ENCODE measurements around the gene TXNL4B. TPM values are rescaled to one million over a fixed set of nuclear protein-coding genes. Genes with fewer than 3 reads are reported as not detected.

TXNL4B gene
- total RNA-seq, 4 donors from 2014 or later, result 4.6 to 7.5 (median 6.4) TPM

DNA sequence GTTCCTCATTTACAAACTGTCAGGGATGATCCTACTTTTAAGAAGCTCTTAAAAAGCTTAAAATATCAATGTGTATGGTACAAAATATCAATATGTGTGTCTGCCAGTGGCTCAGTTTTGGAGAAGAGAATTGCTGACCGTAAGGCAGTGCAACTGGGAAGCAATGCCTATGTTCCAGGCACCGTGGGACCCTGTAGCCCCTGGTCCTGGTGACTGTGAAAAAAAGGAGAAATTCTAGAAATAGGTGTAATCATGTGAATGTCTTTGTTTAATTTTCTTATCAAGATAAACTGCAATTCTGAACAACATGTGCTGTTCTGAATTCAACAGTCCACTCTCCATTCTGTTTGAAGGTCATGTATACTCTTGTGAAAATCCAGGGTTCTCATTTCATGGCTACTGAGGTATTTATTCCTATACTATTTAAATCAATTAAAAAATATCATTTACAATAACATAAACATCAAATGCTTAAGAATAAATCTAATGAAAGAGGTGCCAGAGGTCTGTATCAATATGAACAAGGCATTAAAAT is 48.5 kb downstream of the TXNL4B start:
- no peak overlapping the region for H3K4me3 ChIP-seq
- H3K9me3 ChIP-seq, result no peaks in the 10 kb centered on the region
- H3K4me1 ChIP-seq, result no peaks in the 10 kb centered on the region
- intact Hi-C loops (cut with DNase I), result no loop called here
- no peak for DNase-seq (ENCODE audit: extremely low spot score)
- no peak overlapping the region for H3K27ac ChIP-seq (replicated peaks in 1 of 4)
- WGBS, result 62% methylated on average over 2 of the region's 2 CpGs
- TF ChIP-seq POLR2AphosphoS5 (IDR thresholded peaks at IDR 0.05) (no peak), POLR2A (IDR thresholded peaks at IDR 0.05; ENCODE audit: low read depth) (no peak), EP300 (IDR thresholded peaks at IDR 0.05) (no peak)
- TF ChIP-seq, protein P1, sequence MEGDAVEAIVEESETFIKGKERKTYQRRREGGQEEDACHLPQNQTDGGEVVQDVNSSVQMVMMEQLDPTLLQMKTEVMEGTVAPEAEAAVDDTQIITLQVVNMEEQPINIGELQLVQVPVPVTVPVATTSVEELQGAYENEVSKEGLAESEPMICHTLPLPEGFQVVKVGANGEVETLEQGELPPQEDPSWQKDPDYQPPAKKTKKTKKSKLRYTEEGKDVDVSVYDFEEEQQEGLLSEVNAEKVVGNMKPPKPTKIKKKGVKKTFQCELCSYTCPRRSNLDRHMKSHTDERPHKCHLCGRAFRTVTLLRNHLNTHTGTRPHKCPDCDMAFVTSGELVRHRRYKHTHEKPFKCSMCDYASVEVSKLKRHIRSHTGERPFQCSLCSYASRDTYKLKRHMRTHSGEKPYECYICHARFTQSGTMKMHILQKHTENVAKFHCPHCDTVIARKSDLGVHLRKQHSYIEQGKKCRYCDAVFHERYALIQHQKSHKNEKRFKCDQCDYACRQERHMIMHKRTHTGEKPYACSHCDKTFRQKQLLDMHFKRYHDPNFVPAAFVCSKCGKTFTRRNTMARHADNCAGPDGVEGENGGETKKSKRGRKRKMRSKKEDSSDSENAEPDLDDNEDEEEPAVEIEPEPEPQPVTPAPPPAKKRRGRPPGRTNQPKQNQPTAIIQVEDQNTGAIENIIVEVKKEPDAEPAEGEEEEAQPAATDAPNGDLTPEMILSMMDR (IDR thresholded peaks at IDR 0.05), result no peak
- H3K27me3 ChIP-seq, result no peaks in the 10 kb centered on the region
- H3K36me3 ChIP-seq, result peaks cover 16 to 36% (median 28%) of the 10 kb centered on the region in 4 donors

DNA sequence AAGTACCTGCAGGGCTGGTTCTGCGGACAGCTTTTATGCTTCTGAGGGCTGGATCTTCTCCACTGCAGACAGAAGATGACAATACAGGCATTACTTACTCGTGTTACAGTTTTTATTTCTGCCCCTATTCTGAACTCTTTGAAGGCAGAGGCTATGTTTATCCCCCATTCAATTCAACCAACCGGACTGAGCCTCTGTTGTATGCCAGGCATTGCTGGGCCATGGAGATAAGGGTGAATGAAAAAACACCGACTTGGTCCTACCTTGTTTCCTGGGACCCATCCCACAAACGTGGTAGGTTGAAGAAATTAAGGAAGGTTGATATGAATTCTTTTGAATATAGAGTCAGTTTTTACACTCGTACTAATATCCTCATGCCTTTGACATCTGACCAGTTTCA is 49.1 kb downstream of the TXNL4B start:
- WGBS, result 58% methylated on average over 6 of the region's 6 CpGs
- no peaks in the 10 kb centered on the region for H3K27me3 ChIP-seq
- TF ChIP-seq POLR2A (IDR thresholded peaks at IDR 0.05; ENCODE audit: low read depth), result no peak
- TF ChIP-seq, protein P1 (IDR thresholded peaks at IDR 0.05), result no peak
- TF ChIP-seq POLR2AphosphoS5 (IDR thresholded peaks at IDR 0.05), result no peak
- TF ChIP-seq EP300 (IDR thresholded peaks at IDR 0.05), result no peak

DNA sequence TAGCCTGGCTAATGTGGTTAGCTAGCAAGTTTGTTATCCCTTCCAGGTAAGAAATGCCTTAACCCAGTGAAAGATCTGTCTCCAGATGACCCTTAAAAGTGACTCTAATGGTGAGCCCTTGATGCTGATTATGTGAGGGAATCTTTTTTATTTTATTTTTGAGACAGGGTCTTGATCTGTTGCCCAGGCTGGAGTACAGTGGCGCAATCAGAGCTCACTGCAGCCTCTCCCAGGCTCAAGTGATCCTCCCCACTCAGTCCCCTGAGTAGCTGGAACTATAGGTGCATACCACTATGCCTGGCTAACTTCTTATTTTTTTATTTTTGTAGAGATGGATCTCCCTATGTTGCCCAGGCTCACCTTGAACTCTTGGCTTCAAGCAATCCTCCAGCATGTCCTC is 49.9 kb downstream of the TXNL4B start:
- intact Hi-C loops (cut with DNase I), result no loop called here
- no peaks in the 10 kb centered on the region for H3K27me3 ChIP-seq
- no peaks in the 10 kb centered on the region for H3K9me3 ChIP-seq
- TF ChIP-seq POLR2A (IDR thresholded peaks at IDR 0.05; ENCODE audit: low read depth) (no peak), EP300 (IDR thresholded peaks at IDR 0.05) (no peak), POLR2AphosphoS5 (IDR thresholded peaks at IDR 0.05) (no peak)
- TF ChIP-seq, protein P1 (IDR thresholded peaks at IDR 0.05), result no peak
- WGBS, result 94% methylated on average over 1 of the region's 1 CpG
- no peak overlapping the region for H3K27ac ChIP-seq (replicated peaks in 1 of 4)
- H3K4me3 ChIP-seq, result no peak overlapping the region
- no peak for DNase-seq (ENCODE audit: extremely low spot score)
- no peaks in the 10 kb centered on the region for H3K4me1 ChIP-seq
- H3K36me3 ChIP-seq, result peaks cover 16 to 42% (median 28%) of the 10 kb centered on the region in 4 donors

More for the DNA sequence above, 49.1 kb downstream of the TXNL4B start:
- DNase-seq (ENCODE audit: extremely low spot score), result no peak
- Histone ChIP-seq H3K9me3 (no peaks in the 10 kb centered on the region), H3K36me3 (peaks cover 16 to 37% (median 28%) of the 10 kb centered on the region in 4 donors), H3K27ac (replicated peaks in 1 of 4) (no peak overlapping the region), H3K4me1 (no peaks in the 10 kb centered on the region), H3K4me3 (no peak overlapping the region)
- intact Hi-C loops (cut with DNase I), result no loop called here

DNA sequence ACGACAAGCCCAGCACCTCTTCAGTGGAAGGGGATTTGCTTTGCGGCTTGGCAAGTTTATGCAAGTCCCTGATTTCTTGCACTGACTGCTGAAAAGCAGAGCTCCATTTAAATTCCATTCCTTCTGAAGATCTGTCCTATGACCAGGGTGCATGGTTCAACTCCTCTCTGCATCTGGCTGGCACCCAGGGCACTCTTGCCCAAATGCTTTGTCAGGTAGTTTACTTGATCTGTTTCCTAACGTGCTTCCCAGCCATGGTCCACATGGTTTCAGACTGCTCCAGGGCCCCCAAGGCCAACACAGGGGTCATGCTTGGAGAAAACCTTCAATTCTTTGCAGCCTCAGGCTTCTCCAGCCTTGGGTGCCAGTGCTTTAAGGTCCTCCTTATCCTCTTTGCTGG is 50.4 kb downstream of the TXNL4B start:
- DNase-seq (ENCODE audit: extremely low spot score), result no peak
- TF ChIP-seq POLR2AphosphoS5 (IDR thresholded peaks at IDR 0.05), result no peak
- no peak for TF ChIP-seq POLR2A (IDR thresholded peaks at IDR 0.05; ENCODE audit: low read depth)
- no peaks in the 10 kb centered on the region for H3K9me3 ChIP-seq
- 75% methylated on average over 3 of the region's 3 CpGs for WGBS
- H3K4me3 ChIP-seq, result no peak overlapping the region
- H3K27me3 ChIP-seq, result no peaks in the 10 kb centered on the region
- no peaks in the 10 kb centered on the region for H3K4me1 ChIP-seq
- H3K27ac ChIP-seq (replicated peaks in 1 of 4), result no peak overlapping the region
- intact Hi-C loops (cut with DNase I), result no loop called here
- peaks cover 16 to 46% (median 28%) of the 10 kb centered on the region in 4 donors for H3K36me3 ChIP-seq

DNA sequence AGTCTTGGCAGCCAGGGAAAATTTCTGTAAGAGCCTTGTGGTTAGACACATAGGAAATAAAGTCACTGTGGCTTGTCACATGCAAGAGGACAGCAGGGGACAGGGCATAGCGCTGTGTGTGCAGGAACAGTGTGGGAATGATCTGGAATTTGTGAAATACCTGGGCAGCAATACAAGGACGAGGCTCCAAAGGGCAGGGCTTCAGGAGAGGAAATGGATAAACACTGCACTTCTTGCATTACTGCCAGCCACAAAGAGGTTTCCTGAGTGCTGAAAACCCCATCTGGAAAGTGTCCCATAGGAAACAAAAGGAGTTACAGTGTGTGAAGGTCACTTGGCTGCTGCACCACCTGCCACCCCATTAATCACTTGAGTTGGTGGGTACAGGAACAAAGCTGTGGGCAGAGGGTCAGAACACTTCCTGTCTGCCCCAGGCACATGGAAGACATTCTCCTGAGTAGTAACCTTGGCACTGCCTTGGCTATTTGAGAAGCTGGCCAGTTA is 51.2 kb downstream of the TXNL4B start:
- Histone ChIP-seq H3K4me3 (no peak overlapping the region), H3K27ac (replicated peaks in 1 of 4) (no peak overlapping the region), H3K9me3 (no peaks in the 10 kb centered on the region), H3K27me3 (no peaks in the 10 kb centered on the region), H3K36me3 (peaks cover 16 to 48% (median 28%) of the 10 kb centered on the region in 4 donors), H3K4me1 (no peaks in the 10 kb centered on the region)
- WGBS, result 43% methylated on average over 2 of the region's 2 CpGs
- intact Hi-C loops (cut with DNase I), result no loop called here
- no peak for TF ChIP-seq EP300 (IDR thresholded peaks at IDR 0.05)
- TF ChIP-seq, protein P1 (IDR thresholded peaks at IDR 0.05), result no peak
- no peak for TF ChIP-seq POLR2A (IDR thresholded peaks at IDR 0.05; ENCODE audit: low read depth)
- no peak for TF ChIP-seq POLR2AphosphoS5 (IDR thresholded peaks at IDR 0.05)
- DNase-seq (ENCODE audit: extremely low spot score), result no peak
